Activated CD4-positive, alpha-beta memory T cell treated with anti-CD3 and anti-CD28 coated beads, Interleukin-2, amount 10 ng/mL, durations not matched to agents 7 days and 5 days (primary cell): ENCODE results near the gene RPL9. TPM values are rescaled to one million over a fixed set of nuclear protein-coding genes. Genes with fewer than 3 reads are reported as not detected.
"Not testable (repeated sequence)": the region's sequence is repeated elsewhere in the genome, so short reads cannot be mapped to it uniquely, and the experiment has no call there.

Experiments used
- CTCF ChIA-PET: fragments of 350-600 bp; sonication (Branson Sonifier 250); formaldehyde crosslinking; loops from one replicate; lab custom pipeline; 2021; ENCODE audit warnings: antibody characterized with exemption, inconsistent platforms; lab: Charles Lee
- POLR2A ChIA-PET: fragments of 350-600 bp; sonication (Branson Sonifier 250); formaldehyde crosslinking; loops from one replicate; lab custom pipeline; 2021; ENCODE audit warnings: antibody characterized with exemption; lab: Charles Lee
- DNase-seq: peaks from one replicate; pipeline ENCODE4 v3.0.0-alpha.2; 2020
- H3K27ac Mint-ChIP-seq: one replicate; pipeline ENCODE4 v1.8.0; 2021; ENCODE audit warnings: mild to moderate bottlenecking, mixed read lengths
- H3K27me3 Mint-ChIP-seq: one replicate; pipeline ENCODE4 v1.8.0; 2021; ENCODE audit warnings: mixed read lengths
- H3K36me3 Mint-ChIP-seq: one replicate; pipeline ENCODE4 v1.8.0; 2021; ENCODE audit warnings: low read depth, mixed read lengths
- H3K4me1 Mint-ChIP-seq: one replicate; pipeline ENCODE4 v1.8.0; 2021; ENCODE audit warnings: mixed read lengths
- H3K4me3 Mint-ChIP-seq: one replicate; pipeline ENCODE4 v1.8.0; 2021; ENCODE audit warnings: mild to moderate bottlenecking, mixed read lengths
- H3K9me3 Mint-ChIP-seq: one replicate; pipeline ENCODE4 v1.8.0; 2021; ENCODE audit warnings: mixed read lengths
- total RNA-seq, 2 experiments: library from RNA; stranded (reverse); gene quantifications; one replicate each; pipeline ENCODE4 v1.2.3, GENCODE V29; 2021

Gene RPL9
- 100 to 1,000 TPM; 891 to 916 TPM for total RNA-seq

DNA sequence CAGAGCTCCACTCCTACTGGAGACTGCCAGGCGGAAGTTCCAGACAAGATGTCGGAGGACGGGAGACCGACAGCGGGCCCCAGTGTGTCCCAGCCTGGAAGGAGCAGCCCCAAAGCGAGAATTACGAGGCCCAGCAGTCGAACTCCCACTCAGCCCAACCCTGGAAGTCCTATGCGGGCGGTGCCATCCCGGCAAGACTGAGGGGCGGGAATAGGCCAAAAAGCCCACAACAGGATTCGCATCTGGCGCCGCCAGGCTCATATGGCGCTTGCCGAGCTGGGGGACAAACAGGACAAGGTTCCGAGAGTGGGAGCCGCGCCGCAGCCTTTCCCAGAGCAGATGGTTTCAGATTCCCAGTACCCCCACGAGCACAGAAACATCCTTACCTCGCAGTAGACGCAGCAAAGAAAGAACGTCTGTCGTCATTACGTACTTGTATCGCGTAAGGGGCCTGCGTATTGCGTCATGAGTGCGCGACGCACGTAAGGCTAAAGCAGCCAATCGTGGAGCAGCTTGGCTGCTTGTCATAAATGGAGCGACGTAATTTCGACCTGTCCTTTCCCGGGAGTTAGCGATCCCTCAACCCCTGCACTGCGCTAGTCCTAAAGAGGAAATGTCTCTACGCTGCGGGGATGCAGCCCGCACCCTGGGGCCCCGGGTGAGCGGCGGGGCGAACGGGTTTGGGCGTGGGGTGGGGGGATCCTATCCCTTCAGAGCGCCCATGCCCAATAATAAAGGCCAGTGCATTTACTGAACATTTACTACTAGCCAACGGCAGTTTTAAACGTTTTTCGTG, at the start of gene RPL9, which contains the start of gene LIAS:
Gene RPL9, minus strand, starts transcription at position 418 of the 796 bp plus-strand sequence. CDS start 483 bp downstream, outside the sequence.
Gene LIAS, plus strand, starts transcription at position 552 of the 796 bp plus-strand sequence. Its CDS starts 62 bp downstream, at position 614.
- Mint-ChIP-seq H3K4me1 (peaks cover 46% of the 10 kb centered on the region), H3K27me3 (no peaks in the 10 kb centered on the region), H3K27ac (peak within 1 kb of the TSS; percentile 95), H3K9me3 (no peaks in the 10 kb centered on the region), H3K4me3 (peak within 1 kb of the TSS; percentile 92), H3K36me3 (peaks cover 51% of the 10 kb centered on the region)
- POLR2A ChIA-PET = interaction anchor here (0.7 to 6.4 kb wide), 30 partner anchors 8 to 741 kb away, joined by 3 to 73 read pairs (median 4); partner anchors contain the start of genes N4BP2, PDS5A, RFC1 and SMIM14
- DNase-seq = peak; percentile 95
- CTCF ChIA-PET = interaction anchor here (1.2 to 3.8 kb wide), 3 partner anchors 11 to 520 kb away, joined by 3 to 28 read pairs (median 3); no protein-coding TSS in a partner anchor

DNA sequence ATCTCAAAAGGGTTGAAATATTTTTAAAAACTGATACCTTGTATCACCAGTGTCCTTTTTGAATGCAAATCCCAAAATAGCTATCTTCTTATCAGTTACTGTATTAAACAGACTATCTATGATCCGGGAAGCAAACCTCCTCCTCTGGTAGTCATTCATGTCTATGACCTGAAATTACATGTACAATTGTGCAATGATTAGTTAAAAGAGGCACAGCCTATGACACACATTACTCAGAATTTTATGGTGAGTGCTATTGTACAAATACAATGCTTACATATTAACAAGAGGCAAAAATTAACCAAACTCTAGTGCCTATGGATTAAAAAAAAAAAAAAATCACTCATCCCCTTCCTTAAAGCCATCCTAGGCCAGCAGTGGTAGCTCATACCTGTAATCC, 46.9 kb upstream of the RPL9 start:
- POLR2A ChIA-PET = no interaction called here
- no peak overlapping the region for H3K4me3 Mint-ChIP-seq

DNA sequence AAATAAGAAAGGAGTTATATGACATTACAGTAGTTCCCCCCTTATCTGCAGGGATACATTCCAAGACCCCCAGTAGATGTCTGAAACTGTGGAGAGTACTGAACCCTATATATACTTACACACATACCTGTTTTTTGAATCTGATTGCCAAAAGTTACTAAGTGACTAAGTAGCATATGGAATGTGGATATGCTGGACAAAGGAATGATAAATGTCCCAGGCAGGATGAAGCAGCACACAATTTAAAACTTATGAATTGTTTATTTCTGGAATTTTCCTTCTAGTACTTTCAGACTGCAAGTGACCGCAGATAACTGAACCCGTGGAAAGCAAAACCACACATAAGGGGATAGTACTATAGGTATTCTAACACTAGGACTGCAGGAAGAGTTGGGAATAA, 45.8 kb upstream of the RPL9 start:
- Mint-ChIP-seq H3K4me3 (no peak overlapping the region), H3K9me3 (no peaks in the 10 kb centered on the region), H3K4me1 (no peaks in the 10 kb centered on the region), H3K27ac (no peak overlapping the region), H3K36me3 (peaks cover 29% of the 10 kb centered on the region), H3K27me3 (no peaks in the 10 kb centered on the region)
- DNase-seq = no peak
- ChIA-PET CTCF (no interaction called here), POLR2A (no interaction called here)

More for the DNA sequence above, 46.9 kb upstream of the RPL9 start:
- Mint-ChIP-seq H3K27me3 (no peaks in the 10 kb centered on the region), H3K36me3 (peaks cover 30% of the 10 kb centered on the region), H3K27ac (no peak overlapping the region), H3K9me3 (no peaks in the 10 kb centered on the region), H3K4me1 (no peaks in the 10 kb centered on the region)
- CTCF ChIA-PET = no interaction called here
- no peak for DNase-seq

DNA sequence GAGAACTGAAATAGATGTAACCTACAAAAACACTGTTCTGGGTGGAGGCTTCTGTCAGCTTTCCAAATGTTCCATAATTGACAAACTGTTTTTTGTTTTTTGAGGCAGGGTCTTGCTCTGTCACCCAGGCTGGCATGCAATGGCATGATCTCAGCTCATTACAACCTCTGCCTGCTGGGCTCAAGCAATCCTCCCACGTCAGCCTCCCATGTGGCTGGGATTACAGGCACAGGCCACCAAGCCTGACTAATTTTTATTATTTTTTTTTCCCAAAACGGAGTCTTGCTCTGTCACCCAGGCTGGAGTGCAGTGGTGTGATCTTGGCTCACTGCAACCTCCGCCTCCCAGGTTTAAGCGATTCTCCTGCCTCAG, 43.9 kb upstream of the RPL9 start:
- H3K4me1 Mint-ChIP-seq, H3K27me3 Mint-ChIP-seq, DNase-seq, H3K9me3 Mint-ChIP-seq, CTCF ChIA-PET, H3K27ac Mint-ChIP-seq, H3K4me3 Mint-ChIP-seq: not testable (repeated sequence)
- H3K36me3 Mint-ChIP-seq = peaks cover 30% of the 10 kb centered on the region
- POLR2A ChIA-PET = interaction anchor here (0.5 to 0.6 kb wide), 2 partner anchors 37 to 132 kb away, joined by 3 read pairs; no protein-coding TSS in a partner anchor

DNA sequence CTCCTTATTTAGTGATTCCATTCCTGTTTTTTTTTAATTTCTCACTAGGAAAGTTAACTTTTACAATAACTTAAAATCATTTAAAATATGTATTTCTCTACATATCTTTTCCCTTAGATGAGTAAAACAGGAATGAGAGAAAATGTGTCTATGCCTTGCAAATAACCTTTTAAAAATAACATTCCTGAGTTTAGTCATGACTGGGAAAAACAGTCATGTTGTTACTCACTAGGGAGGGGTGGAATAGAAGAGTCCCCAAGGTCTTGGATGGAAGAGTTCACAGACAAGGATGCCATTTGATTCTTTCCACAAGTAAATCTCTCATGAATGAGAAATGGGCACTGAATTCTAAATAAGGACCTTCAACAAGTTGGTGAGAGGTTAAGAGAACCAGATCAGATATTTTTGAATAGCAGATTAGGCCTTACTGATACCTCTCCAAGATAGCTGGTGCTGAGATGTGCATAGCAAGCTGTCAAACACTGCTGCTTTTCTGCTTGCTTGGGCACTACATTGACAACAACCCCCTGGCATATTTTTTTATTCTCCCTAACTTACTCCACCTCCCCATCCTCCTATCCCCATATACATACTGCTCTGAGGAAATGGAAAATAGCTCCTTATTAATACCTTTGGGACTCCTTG, 43.4 kb upstream of the RPL9 start:
- DNase-seq = no peak
- Mint-ChIP-seq H3K27me3 (no peaks in the 10 kb centered on the region), H3K4me1 (no peaks in the 10 kb centered on the region), H3K27ac (no peak overlapping the region), H3K4me3 (no peak overlapping the region), H3K36me3 (peaks cover 30% of the 10 kb centered on the region), H3K9me3 (no peaks in the 10 kb centered on the region)
- POLR2A ChIA-PET = interaction anchor here (0.5 to 0.6 kb wide), 2 partner anchors 36 to 133 kb away, joined by 3 read pairs; no protein-coding TSS in a partner anchor
- CTCF ChIA-PET = no interaction called here

DNA sequence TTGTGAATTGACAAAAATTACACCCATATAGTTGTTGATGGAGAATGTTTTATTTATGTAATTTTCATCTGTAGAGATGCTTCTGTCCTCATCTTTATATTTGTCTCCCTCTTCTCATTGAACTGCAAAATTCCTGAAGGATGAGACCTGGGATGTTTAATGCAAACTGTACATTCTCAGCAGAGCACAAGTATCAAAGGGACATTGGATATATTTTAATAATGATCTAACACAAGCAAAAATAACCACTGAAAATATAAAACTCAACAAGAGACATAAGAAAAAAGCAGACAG, 40.0 kb upstream of the RPL9 start:
- H3K27me3 Mint-ChIP-seq = no peaks in the 10 kb centered on the region
- no peak for DNase-seq
- no peak overlapping the region for H3K4me3 Mint-ChIP-seq
- ChIA-PET POLR2A (no interaction called here), CTCF (no interaction called here)
- no peak overlapping the region for H3K27ac Mint-ChIP-seq
- peaks cover 19% of the 10 kb centered on the region for H3K36me3 Mint-ChIP-seq
- H3K4me1 Mint-ChIP-seq = no peaks in the 10 kb centered on the region
- H3K9me3 Mint-ChIP-seq = no peaks in the 10 kb centered on the region

DNA sequence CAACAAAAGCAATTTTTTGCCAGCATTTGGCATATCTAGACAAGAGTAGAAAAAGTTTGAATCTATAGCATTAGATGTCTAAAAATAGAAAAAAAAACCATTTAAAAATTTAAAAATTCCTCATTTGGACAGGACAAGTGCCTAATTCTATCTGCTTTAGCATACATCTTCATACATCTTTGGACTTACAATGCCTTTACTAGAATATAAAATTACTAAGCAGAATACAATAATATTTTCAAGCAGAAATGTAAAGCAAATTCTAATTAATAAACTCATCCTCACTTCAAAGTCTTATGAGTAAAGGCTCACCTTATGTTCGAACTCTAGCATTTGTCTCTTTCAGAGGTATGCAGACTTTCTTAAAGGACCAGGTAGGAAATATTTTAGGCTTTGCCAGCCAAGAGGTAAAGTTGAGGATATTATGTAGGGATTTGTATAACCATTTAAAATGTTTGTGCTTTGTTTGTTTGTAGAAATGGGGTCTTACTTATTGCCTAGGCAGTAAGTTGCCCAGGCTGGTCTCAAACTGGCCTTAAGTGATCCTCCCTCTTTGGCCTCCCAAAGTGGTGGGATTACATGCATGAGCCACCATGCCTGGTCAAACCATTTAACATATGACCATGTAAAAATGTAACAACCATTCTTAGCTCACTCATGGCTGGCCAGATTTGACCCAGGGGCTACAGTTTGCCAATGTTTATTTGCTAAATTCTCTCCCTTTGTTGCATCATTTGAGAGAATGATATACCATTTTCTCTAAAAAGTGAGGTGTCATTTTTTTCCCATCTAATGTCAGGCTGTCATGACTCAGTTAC, 39.4 kb upstream of the RPL9 start:
- H3K27me3 Mint-ChIP-seq = no peaks in the 10 kb centered on the region
- ChIA-PET POLR2A (no interaction called here), CTCF (no interaction called here)
- no peaks in the 10 kb centered on the region for H3K9me3 Mint-ChIP-seq
- no peak overlapping the region for H3K4me3 Mint-ChIP-seq
- no peak for DNase-seq
- H3K36me3 Mint-ChIP-seq = peaks cover 14% of the 10 kb centered on the region
- H3K27ac Mint-ChIP-seq = no peak overlapping the region
- no peaks in the 10 kb centered on the region for H3K4me1 Mint-ChIP-seq

DNA sequence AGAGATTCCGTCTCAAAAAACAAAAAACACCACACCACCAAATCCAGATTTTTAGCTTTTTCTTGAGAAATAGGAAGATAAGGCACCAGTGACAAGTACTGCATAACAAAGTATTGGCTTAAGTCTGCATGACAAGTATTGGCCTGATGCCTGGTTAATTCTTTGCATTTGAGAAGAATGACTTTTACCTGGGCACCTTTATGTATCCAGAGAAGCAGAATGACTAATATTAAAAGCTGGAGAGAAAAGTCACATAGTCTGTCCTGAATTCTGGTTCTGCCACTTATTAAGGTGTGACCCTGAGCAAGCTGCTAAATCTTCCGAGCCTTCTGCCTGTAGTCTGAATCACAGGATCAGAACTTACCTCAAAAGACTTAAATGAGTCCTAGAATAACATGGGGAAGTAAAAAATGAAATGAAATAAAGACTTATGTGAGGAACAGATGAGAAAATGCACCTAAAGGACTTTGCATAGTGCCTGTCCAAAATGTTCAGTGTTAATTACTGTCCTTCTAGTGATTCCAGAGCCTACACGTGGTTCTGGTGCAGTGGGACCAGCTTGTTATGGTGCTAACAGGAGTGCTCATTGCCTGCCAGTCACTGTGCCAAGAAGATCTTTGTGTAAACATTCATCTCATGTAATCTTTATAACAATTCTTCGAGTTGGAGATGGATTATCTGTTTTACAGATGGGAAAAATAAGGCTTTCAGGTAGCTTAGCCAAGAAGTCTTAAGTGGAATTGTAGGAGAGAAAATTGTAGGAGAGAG, 36.9 kb upstream of the RPL9 start:
- POLR2A ChIA-PET = no interaction called here
- no peak for DNase-seq
- CTCF ChIA-PET = no interaction called here
- H3K4me3 Mint-ChIP-seq = no peak overlapping the region
- H3K27ac Mint-ChIP-seq = no peak overlapping the region
- H3K9me3 Mint-ChIP-seq = no peaks in the 10 kb centered on the region
- H3K36me3 Mint-ChIP-seq = peaks cover 11% of the 10 kb centered on the region
- no peaks in the 10 kb centered on the region for H3K27me3 Mint-ChIP-seq
- H3K4me1 Mint-ChIP-seq = no peaks in the 10 kb centered on the region

DNA sequence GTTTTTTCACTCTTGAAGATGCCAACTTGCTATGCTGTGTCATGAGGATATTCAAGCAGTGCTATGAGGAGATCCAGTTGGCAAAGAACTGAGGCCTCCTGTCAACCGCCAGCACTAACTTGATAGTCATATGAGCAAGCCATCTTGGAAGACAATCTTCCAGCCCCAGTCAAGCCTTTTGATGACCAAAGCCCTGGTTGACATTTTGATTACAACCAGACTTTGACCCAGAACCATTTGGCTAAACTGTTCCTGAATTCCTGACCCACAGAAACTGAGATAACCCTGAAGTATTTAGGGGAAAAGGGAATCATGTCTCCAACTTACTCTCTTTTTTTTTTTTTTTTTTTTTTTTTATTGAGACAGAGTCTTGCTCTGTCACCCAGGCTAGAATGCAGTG, 35.6 kb upstream of the RPL9 start:
- Mint-ChIP-seq H3K4me1 (no peaks in the 10 kb centered on the region), H3K27me3 (no peaks in the 10 kb centered on the region), H3K4me3 (no peak overlapping the region), H3K27ac (no peak overlapping the region), H3K36me3 (peaks cover 7% of the 10 kb centered on the region), H3K9me3 (no peaks in the 10 kb centered on the region)
- DNase-seq = no peak
- ChIA-PET CTCF (no interaction called here), POLR2A (no interaction called here)

DNA sequence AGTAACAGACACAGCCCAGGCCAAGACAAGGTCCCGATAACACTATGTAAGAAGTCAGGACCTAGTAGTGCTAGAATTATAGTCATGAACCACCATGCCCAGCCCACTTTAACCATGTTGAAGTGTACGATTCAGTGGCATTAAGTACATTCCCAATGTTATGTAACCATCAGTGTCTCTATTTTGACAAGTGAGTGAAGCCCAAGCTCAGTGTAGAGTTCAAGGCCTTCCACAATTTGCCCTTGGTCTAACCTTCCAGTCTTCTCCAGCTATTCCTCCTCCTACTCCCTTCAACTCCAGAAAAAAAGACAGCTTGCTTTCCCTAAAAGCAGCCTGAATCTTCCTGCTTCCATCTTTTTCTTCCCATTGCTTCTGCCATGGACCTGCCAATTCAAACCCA, 31.6 kb upstream of the RPL9 start:
- H3K27ac Mint-ChIP-seq = no peak overlapping the region
- no peak for DNase-seq
- no peak overlapping the region for H3K4me3 Mint-ChIP-seq
- no peaks in the 10 kb centered on the region for H3K36me3 Mint-ChIP-seq
- ChIA-PET CTCF (no interaction called here), POLR2A (no interaction called here)
- no peaks in the 10 kb centered on the region for H3K27me3 Mint-ChIP-seq
- H3K4me1 Mint-ChIP-seq = no peaks in the 10 kb centered on the region
- H3K9me3 Mint-ChIP-seq = no peaks in the 10 kb centered on the region

DNA sequence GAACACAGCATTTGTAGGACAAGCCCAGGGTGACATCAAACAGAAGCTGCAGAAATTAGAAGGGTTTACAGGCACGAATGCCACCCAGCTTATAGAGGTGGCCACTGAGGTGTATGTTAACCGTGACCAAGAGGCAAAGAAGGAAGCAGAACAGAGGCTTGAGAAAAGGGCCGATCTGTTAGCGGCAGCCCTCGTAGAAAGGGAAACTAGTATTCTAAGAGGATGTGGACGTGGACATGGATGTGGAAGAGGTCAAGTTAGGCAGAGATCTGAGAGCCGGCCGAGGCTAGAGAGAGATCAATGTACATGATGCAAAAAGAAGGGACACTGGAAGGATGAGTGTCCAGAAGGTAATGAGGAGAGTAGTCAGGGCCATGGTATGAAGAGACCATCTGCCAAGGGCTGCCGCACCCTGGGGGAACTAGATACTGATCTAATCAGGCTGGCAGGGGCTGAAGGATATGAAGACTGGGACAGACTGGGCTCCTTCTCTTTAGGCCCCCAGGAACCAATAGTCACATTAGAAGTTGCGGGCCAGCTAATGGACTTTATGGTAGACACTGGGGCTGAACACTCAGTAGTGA, 27.6 kb upstream of the RPL9 start:
- no peak overlapping the region for H3K4me3 Mint-ChIP-seq
- no peaks in the 10 kb centered on the region for H3K4me1 Mint-ChIP-seq
- H3K27ac Mint-ChIP-seq = no peak overlapping the region
- ChIA-PET CTCF (no interaction called here), POLR2A (no interaction called here)
- H3K9me3 Mint-ChIP-seq = no peaks in the 10 kb centered on the region
- no peak for DNase-seq
- no peaks in the 10 kb centered on the region for H3K27me3 Mint-ChIP-seq
- no peaks in the 10 kb centered on the region for H3K36me3 Mint-ChIP-seq

DNA sequence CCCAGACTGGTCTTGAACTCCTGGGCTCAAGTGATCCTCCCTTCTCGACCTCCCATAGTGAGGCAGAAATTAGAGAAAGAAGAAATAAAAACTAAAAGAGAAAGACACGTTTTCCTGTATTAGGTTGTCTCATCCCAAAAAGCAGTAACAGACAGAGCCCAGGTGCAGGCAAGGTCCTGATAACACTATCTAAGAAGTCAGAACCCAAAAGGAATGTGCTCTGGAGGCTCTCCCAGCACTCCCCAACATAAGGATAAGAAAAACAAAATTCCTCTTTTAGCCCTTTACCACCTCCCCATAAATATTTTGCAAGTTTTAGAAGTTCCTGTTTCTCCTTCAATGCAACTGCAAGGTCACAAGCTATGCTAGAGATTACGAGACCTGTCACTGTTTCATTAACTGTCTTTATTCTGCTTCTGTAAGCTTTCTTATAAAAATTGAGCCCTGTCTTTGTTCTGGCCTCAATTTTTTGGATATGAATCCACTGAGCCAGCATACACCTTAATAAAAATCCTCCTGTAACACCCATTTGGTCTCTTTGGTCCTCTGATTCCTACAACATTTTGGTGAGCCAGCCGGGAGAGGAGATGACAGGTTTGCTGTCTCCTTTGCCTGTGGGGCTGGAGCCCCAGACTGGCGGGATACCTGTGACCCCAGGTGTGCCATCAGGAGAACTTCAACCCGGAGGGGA, 26.0 kb upstream of the RPL9 start:
- CTCF ChIA-PET = interaction anchor here (2.5 kb wide), 1 partner anchor 16 kb away, joined by 6 read pairs; no protein-coding TSS in a partner anchor
- POLR2A ChIA-PET = no interaction called here
- Mint-ChIP-seq H3K27me3 (no peaks in the 10 kb centered on the region), H3K4me1 (no peaks in the 10 kb centered on the region), H3K36me3 (no peaks in the 10 kb centered on the region), H3K4me3 (no peak overlapping the region), H3K9me3 (no peaks in the 10 kb centered on the region), H3K27ac (no peak overlapping the region)
- DNase-seq = no peak
